Natural killer cell (primary cell): ENCODE results near the gene ATP5PB. TPM values are rescaled to one million over a fixed set of nuclear protein-coding genes. Genes with fewer than 3 reads are reported as not detected.
A peak's percentile ranks its signal among the peaks of the same experiment; 100 is the strongest.

ENCODE experiments used
- ATAC-seq, 3 donors: fragments of 150-1000 bp in 2 of 3; fragments of 200-7000 bp in 1 of 3; cut with Tn5 transposase; 1 replicate in 1 of 3; 2 replicates in 2 of 3; pipeline ENCODE4 v1.10.0; 2021; ENCODE audit warnings: mild to moderate bottlenecking in 2 of 3, moderate library complexity in 2 of 3
- DNase-seq, 2 donors: peaks; one replicate each; pipeline versions ENCODE4 v3.0.0 to v3.0.0-alpha.2; 2013 to 2021; ENCODE audit warnings: mixed read lengths in 1 of 2
- H3K27ac ChIP-seq: one replicate; pipeline ENCODE4 v1.5.1; 2013; ENCODE audit warnings: mild to moderate bottlenecking, low read length
- H3K27me3 ChIP-seq: one replicate; pipeline ENCODE4 v1.6.1; 2013; ENCODE audit warnings: low read length; ENCODE audit not compliant: control insufficient read depth, insufficient read depth
- H3K36me3 ChIP-seq: one replicate; pipeline ENCODE4 v1.6.1; 2013; ENCODE audit warnings: low read length; ENCODE audit not compliant: control insufficient read depth, insufficient read depth
- H3K4me1 ChIP-seq: one replicate; pipeline ENCODE4 v1.6.1; 2013; ENCODE audit warnings: low read length; ENCODE audit not compliant: control insufficient read depth, insufficient read depth
- H3K4me3 ChIP-seq: one replicate; pipeline ENCODE4 v1.5.1; 2013; ENCODE audit warnings: low read length
- H3K9me3 ChIP-seq: one replicate; pipeline ENCODE4 v1.6.1; 2013; ENCODE audit warnings: low read length; ENCODE audit not compliant: control insufficient read depth, insufficient read depth
- H3K27ac Mint-ChIP-seq, 2 donors: one replicate each; pipeline ENCODE4 v1.8.0; 2022; ENCODE audit warnings: mild to moderate bottlenecking in 2 of 2, mixed read lengths in 2 of 2, moderate library complexity in 1 of 2
- H3K27me3 Mint-ChIP-seq, 2 donors: one replicate each; pipeline ENCODE4 v1.8.0; 2022; ENCODE audit warnings: low read depth in 2 of 2, mixed read lengths in 2 of 2
- H3K36me3 Mint-ChIP-seq: one replicate; pipeline ENCODE4 v1.8.0; 2022; ENCODE audit warnings: mixed read lengths
- H3K4me1 Mint-ChIP-seq, 2 donors: one replicate each; pipeline ENCODE4 v1.8.0; 2022; ENCODE audit warnings: mixed read lengths in 2 of 2
- H3K4me3 Mint-ChIP-seq: one replicate; pipeline ENCODE4 v1.8.0; 2022; ENCODE audit warnings: mild to moderate bottlenecking, moderate library complexity, mixed read lengths
- H3K9me3 Mint-ChIP-seq, 2 donors: one replicate each; pipeline ENCODE4 v1.8.0; 2022; ENCODE audit warnings: mixed read lengths in 2 of 2
- WGBS: methylation state at CpG from one replicate; pipeline ENCODE4 v1.1.7; 2013; ENCODE audit warnings: missing lambda C conversion rate; ENCODE audit not compliant: insufficient coverage; 5-methylcytosine and 5-hydroxymethylcytosine counted together
- intact Hi-C: fragments of 100-400 bp; cut with micrococcal nuclease; formaldehyde crosslinking; loops from one replicate; pipeline ENCODE4 v1.14.2; 2022
- total RNA-seq, 4 donors: library from RNA; stranded (reverse); fragments of 120-200 nt in 1 of 4; gene quantifications; one replicate each; pipeline versions ENCODE4 v1.2.3 to v1.2.4, GENCODE V29; 2013 to 2022
- TF ChIP-seq, protein P1 (sequence below): fragments of 200-600 bp; IDR thresholded peaks from one replicate; pipeline ENCODE4 v1.8.0; 2022; ENCODE audit warnings: antibody characterized with exemption

ATP5PB gene
- total RNA-seq, 3 donors from 2014 or later (not counting 1 experiment from before 2014, with no cell fraction given), result 105 to 115 (median 105) TPM

GRCh38 chr1:111436726-111437125 is 12.5 kb upstream of the ATP5PB start:
- 33% methylated on average over 3 of the region's 3 CpGs for WGBS
- TF ChIP-seq, protein P1, sequence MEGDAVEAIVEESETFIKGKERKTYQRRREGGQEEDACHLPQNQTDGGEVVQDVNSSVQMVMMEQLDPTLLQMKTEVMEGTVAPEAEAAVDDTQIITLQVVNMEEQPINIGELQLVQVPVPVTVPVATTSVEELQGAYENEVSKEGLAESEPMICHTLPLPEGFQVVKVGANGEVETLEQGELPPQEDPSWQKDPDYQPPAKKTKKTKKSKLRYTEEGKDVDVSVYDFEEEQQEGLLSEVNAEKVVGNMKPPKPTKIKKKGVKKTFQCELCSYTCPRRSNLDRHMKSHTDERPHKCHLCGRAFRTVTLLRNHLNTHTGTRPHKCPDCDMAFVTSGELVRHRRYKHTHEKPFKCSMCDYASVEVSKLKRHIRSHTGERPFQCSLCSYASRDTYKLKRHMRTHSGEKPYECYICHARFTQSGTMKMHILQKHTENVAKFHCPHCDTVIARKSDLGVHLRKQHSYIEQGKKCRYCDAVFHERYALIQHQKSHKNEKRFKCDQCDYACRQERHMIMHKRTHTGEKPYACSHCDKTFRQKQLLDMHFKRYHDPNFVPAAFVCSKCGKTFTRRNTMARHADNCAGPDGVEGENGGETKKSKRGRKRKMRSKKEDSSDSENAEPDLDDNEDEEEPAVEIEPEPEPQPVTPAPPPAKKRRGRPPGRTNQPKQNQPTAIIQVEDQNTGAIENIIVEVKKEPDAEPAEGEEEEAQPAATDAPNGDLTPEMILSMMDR, result no peak
- intact Hi-C loops, result no loop called here
- Histone ChIP-seq H3K36me3 (peaks cover 34% of the 10 kb centered on the region), H3K9me3 (no peaks in the 10 kb centered on the region), H3K4me1 (no peaks in the 10 kb centered on the region), H3K4me3 (no peak overlapping the region), H3K27me3 (no peaks in the 10 kb centered on the region), H3K27ac (no peak overlapping the region)
- DNase-seq (no peak), ATAC-seq (no peak)
- Mint-ChIP-seq H3K9me3 (no peaks in the 10 kb centered on the region), H3K27ac (peak overlapping the region in 1 of 2 donors; percentile 45), H3K4me3 (no peak overlapping the region), H3K36me3 (peaks cover 7% of the 10 kb centered on the region), H3K27me3 (peaks cover 0 to 4% of the 10 kb centered on the region in 2 donors), H3K4me1 (no peaks in the 10 kb centered on the region)

DNA sequence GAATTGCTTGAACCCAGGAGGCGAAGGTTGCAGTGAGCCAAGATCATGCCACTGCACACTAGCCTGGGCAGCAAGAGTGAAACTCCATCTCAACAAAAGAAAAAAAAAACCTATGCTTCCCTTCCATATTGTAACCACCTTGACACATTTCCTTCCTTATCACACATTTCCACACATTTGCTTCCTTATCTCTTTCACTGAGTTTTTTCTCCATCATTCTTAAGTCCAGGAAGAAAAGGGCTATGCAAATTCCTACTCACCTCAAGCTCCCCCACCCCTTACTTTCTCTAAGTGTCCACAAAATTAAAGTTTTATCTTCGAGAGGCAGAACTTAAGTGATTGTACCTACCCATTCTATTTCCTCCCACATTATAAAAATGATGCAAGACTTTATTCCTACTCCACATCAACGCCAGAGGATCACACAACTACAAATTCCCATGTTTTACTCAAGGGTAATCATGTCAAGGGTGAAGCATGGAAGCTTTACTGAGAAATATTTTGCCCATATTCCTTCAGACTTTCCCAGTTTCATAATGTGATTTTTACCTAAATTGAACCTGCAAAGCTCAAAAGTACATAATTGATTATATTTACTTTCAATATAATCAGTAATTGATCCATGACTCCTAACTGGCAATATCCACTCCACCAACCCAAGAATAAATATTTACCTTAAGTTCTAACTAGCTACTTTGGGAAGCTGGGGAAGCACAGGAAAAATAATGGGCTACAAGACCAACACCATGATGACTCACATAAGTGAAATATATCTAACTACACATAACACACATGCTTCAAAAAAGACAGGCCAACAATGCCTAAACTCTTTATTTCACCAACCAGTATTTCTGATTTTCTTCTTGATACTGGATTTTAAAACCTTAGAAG is 9.6 kb upstream of the ATP5PB start:
- intact Hi-C loops, result no loop called here
- H3K36me3 Mint-ChIP-seq, result peaks cover 22% of the 10 kb centered on the region
- DNase-seq (no peak), ATAC-seq (no peak)
- TF ChIP-seq, protein P1, result no peak
- Histone ChIP-seq H3K4me3 (no peak overlapping the region), H3K4me1 (no peaks in the 10 kb centered on the region), H3K27me3 (no peaks in the 10 kb centered on the region), H3K36me3 (peaks cover 60% of the 10 kb centered on the region), H3K27ac (no peak overlapping the region), H3K9me3 (no peaks in the 10 kb centered on the region)
- H3K27me3 Mint-ChIP-seq, result no peaks in the 10 kb centered on the region
- no peaks in the 10 kb centered on the region for H3K9me3 Mint-ChIP-seq
- 96% methylated on average over 3 of the region's 3 CpGs for WGBS
- no peaks in the 10 kb centered on the region for H3K4me1 Mint-ChIP-seq
- H3K27ac Mint-ChIP-seq, result peak overlapping the region in 1 of 2 donors; percentile 3
- H3K4me3 Mint-ChIP-seq, result no peak overlapping the region

GRCh38 chr1:111441573-111442192 is 7.6 kb upstream of the ATP5PB start:
- no peaks in the 10 kb centered on the region for H3K27me3 Mint-ChIP-seq
- Histone ChIP-seq H3K9me3 (no peaks in the 10 kb centered on the region), H3K36me3 (peaks cover 66% of the 10 kb centered on the region), H3K4me3 (no peak overlapping the region), H3K27ac (no peak overlapping the region), H3K27me3 (no peaks in the 10 kb centered on the region), H3K4me1 (no peaks in the 10 kb centered on the region)
- H3K4me3 Mint-ChIP-seq, result no peak overlapping the region
- H3K9me3 Mint-ChIP-seq, result no peaks in the 10 kb centered on the region
- DNase-seq (peak in 1 of 2 donors; percentile 81), ATAC-seq (peak; percentile 49 to 74 (median 64))
- WGBS, result 68% methylated on average over 9 of the region's 9 CpGs
- peaks cover 24% of the 10 kb centered on the region for H3K36me3 Mint-ChIP-seq
- peaks cover 7% of the 10 kb centered on the region in 2 donors for H3K4me1 Mint-ChIP-seq
- TF ChIP-seq, protein P1, result peak; percentile 36
- intact Hi-C loops, result no loop called here
- no peak overlapping the region for H3K27ac Mint-ChIP-seq
